ENCODE results near the gene RTCA.
"Not testable (repeated sequence)": the region's sequence is repeated elsewhere in the genome, so short reads cannot be mapped to it uniquely, and the experiment has no call there.

GRCh38 chr1:100256273-100256672, 9.7 kb upstream of the RTCA start:
- TF ChIP-seq POLR2A (IDR thresholded peaks at IDR 0.05; ENCODE audit: low read length); ZFP36 (IDR thresholded peaks at IDR 0.05; ENCODE audit: borderline replicate concordance, partially characterized antibody); CEBPB (IDR thresholded peaks at IDR 0.05); CHD4 (IDR thresholded peaks at IDR 0.05; ENCODE audit: borderline replicate concordance); MAX (IDR thresholded peaks at IDR 0.05); MYC (IDR thresholded peaks at IDR 0.05; ENCODE audit: borderline replicate concordance, low read length): not testable (repeated sequence)
- TF ChIP-seq, protein P1, sequence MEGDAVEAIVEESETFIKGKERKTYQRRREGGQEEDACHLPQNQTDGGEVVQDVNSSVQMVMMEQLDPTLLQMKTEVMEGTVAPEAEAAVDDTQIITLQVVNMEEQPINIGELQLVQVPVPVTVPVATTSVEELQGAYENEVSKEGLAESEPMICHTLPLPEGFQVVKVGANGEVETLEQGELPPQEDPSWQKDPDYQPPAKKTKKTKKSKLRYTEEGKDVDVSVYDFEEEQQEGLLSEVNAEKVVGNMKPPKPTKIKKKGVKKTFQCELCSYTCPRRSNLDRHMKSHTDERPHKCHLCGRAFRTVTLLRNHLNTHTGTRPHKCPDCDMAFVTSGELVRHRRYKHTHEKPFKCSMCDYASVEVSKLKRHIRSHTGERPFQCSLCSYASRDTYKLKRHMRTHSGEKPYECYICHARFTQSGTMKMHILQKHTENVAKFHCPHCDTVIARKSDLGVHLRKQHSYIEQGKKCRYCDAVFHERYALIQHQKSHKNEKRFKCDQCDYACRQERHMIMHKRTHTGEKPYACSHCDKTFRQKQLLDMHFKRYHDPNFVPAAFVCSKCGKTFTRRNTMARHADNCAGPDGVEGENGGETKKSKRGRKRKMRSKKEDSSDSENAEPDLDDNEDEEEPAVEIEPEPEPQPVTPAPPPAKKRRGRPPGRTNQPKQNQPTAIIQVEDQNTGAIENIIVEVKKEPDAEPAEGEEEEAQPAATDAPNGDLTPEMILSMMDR (IDR thresholded peaks at IDR 0.05), result not testable (repeated sequence)
- TF ChIP-seq, protein P2, sequence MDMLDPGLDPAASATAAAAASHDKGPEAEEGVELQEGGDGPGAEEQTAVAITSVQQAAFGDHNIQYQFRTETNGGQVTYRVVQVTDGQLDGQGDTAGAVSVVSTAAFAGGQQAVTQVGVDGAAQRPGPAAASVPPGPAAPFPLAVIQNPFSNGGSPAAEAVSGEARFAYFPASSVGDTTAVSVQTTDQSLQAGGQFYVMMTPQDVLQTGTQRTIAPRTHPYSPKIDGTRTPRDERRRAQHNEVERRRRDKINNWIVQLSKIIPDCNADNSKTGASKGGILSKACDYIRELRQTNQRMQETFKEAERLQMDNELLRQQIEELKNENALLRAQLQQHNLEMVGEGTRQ (IDR thresholded peaks at IDR 0.05), result not testable (repeated sequence)

Data from A549 (cell line).